DOHH2 (cell line): ENCODE measurements around the gene EXOC3L2.

ENCODE experiments used
- H3F3A ChIP-seq: fragments of 200-600 bp; sonication (generic), shearing (Covaris generic); 2 replicates; pipeline ENCODE4 v1.6.0; 2016; ENCODE audit warnings: antibody characterized with exemption, mild to moderate bottlenecking; ENCODE audit not compliant: control insufficient read depth, insufficient read depth
- H3K27ac ChIP-seq: fragments of 200-600 bp; sonication (generic); 2 replicates; pipeline ENCODE4 v1.5.1; 2014; ENCODE audit warnings: low read depth, mild to moderate bottlenecking, low read length, moderate library complexity
- H3K27me3 ChIP-seq: fragments of 200-600 bp; sonication (generic); 2 replicates; pipeline ENCODE4 v1.6.1; 2014; ENCODE audit warnings: mild to moderate bottlenecking, low read length, mixed read lengths; ENCODE audit not compliant: control insufficient read depth
- H3K36me3 ChIP-seq: fragments of 200-600 bp; sonication (generic); 2 replicates; pipeline ENCODE4 v1.6.1; 2014; ENCODE audit warnings: mild to moderate bottlenecking, low read length, moderate library complexity, mixed read lengths; ENCODE audit not compliant: control insufficient read depth
- H3K4me1 ChIP-seq: fragments of 200-600 bp; sonication (generic); 2 replicates; pipeline ENCODE4 v1.6.1; 2014; ENCODE audit warnings: mild to moderate bottlenecking, low read length, mixed read lengths; ENCODE audit not compliant: control insufficient read depth
- H3K4me2 ChIP-seq: fragments of 200-600 bp; sonication (generic); 2 replicates; pipeline ENCODE4 v1.6.0; 2014; ENCODE audit warnings: mild to moderate bottlenecking, low read length, moderate library complexity
- H3K4me3 ChIP-seq: fragments of 200-600 bp; sonication (generic); 2 replicates; pipeline ENCODE4 v1.5.1; 2014; ENCODE audit warnings: mild to moderate bottlenecking, low read length, mixed read lengths
- H3K79me2 ChIP-seq: fragments of 200-600 bp; sonication (generic); 2 replicates; pipeline ENCODE4 v1.6.1; 2014; ENCODE audit warnings: mild to moderate bottlenecking, low read length, mixed read lengths; ENCODE audit not compliant: control insufficient read depth
- H3K9me2 ChIP-seq: fragments of 200-600 bp; sonication (generic); replicated peaks from 2 replicates; pipeline ENCODE4 v1.6.1; 2014; ENCODE audit warnings: mild to moderate bottlenecking, low read length, mixed read lengths; ENCODE audit not compliant: control insufficient read depth
- H3K9me3 ChIP-seq: fragments of 200-600 bp; sonication (generic); 2 replicates; pipeline ENCODE4 v1.6.1; 2014; ENCODE audit warnings: antibody characterized with exemption, low read length, mixed read lengths; ENCODE audit not compliant: control insufficient read depth, insufficient read depth
- H4K20me1 ChIP-seq: fragments of 200-600 bp; sonication (generic); 2 replicates; pipeline ENCODE4 v1.6.0; 2014; ENCODE audit warnings: low read depth, mild to moderate bottlenecking, antibody characterized with exemption, low read length, moderate library complexity; ENCODE audit not compliant: control insufficient read depth, insufficient read depth
- EZH2phosphoT487 ChIP-seq: fragments of 200-600 bp; sonication (generic); IDR thresholded peaks from 2 replicates; pipeline ENCODE4 v1.6.1; 2017; ENCODE audit warnings: borderline replicate concordance, mild to moderate bottlenecking, antibody characterized with exemption, low read length, moderate library complexity, mixed read lengths
- TF ChIP-seq, protein P1 (sequence below): fragments of 200-600 bp; sonication (generic); IDR thresholded peaks from one replicate; pipeline ENCODE4 v1.5.1; 2014; ENCODE audit warnings: antibody characterized with exemption, mild to moderate bottlenecking, low read depth, low read length; ENCODE audit not compliant: poor library complexity, severe bottlenecking

EXOC3L2 gene

DNA sequence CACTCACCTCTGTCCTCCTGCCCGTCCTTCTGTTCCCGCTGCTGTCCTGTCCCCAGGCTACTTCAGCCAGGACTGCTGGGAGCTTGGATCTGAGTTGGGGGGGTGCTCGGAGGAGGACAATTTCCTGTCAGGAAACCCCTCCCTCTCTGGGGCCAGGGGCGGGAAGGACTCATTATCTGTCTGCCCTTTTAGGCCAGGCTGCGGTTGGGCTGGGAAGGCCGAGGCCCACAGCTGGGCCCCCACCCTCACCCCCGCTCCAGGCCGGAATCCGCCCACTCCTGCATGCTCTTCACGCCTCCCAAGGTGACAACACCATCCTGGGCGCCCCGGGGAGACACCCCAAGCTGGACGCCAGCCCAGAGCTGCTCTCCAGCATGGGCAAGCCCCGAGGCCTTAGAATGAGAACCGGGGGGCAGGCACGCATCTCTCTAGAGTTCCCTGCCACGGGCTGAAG is at the start of gene EXOC3L2:
TSS of gene EXOC3L2 (minus strand) at position 74 of the 454 bp plus-strand sequence. CDS start 6,362 bp downstream, outside the sequence.
- H3K9me2 ChIP-seq, result no peaks in the 10 kb centered on the region
- no peaks in the 10 kb centered on the region for H3K9me3 ChIP-seq
- no peaks in the 10 kb centered on the region for H3K36me3 ChIP-seq
- no peaks in the 10 kb centered on the region for H4K20me1 ChIP-seq
- no peak within 1 kb of the TSS for H3K27ac ChIP-seq
- H3K79me2 ChIP-seq, result no peaks in the 10 kb centered on the region
- 0 out of 2 replicates have a peak, but pooled peaks cover 3% of the 10 kb centered on the region for H3F3A ChIP-seq
- H3K4me3 ChIP-seq, result no peak within 1 kb of the TSS
- peaks cover 5% of the 10 kb centered on the region for H3K4me1 ChIP-seq
- TF ChIP-seq, protein P1, sequence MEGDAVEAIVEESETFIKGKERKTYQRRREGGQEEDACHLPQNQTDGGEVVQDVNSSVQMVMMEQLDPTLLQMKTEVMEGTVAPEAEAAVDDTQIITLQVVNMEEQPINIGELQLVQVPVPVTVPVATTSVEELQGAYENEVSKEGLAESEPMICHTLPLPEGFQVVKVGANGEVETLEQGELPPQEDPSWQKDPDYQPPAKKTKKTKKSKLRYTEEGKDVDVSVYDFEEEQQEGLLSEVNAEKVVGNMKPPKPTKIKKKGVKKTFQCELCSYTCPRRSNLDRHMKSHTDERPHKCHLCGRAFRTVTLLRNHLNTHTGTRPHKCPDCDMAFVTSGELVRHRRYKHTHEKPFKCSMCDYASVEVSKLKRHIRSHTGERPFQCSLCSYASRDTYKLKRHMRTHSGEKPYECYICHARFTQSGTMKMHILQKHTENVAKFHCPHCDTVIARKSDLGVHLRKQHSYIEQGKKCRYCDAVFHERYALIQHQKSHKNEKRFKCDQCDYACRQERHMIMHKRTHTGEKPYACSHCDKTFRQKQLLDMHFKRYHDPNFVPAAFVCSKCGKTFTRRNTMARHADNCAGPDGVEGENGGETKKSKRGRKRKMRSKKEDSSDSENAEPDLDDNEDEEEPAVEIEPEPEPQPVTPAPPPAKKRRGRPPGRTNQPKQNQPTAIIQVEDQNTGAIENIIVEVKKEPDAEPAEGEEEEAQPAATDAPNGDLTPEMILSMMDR, result no peak
- H3K27me3 ChIP-seq, result peaks cover 16% of the 10 kb centered on the region
- no peak within 1 kb of the TSS for H3K4me2 ChIP-seq

DNA sequence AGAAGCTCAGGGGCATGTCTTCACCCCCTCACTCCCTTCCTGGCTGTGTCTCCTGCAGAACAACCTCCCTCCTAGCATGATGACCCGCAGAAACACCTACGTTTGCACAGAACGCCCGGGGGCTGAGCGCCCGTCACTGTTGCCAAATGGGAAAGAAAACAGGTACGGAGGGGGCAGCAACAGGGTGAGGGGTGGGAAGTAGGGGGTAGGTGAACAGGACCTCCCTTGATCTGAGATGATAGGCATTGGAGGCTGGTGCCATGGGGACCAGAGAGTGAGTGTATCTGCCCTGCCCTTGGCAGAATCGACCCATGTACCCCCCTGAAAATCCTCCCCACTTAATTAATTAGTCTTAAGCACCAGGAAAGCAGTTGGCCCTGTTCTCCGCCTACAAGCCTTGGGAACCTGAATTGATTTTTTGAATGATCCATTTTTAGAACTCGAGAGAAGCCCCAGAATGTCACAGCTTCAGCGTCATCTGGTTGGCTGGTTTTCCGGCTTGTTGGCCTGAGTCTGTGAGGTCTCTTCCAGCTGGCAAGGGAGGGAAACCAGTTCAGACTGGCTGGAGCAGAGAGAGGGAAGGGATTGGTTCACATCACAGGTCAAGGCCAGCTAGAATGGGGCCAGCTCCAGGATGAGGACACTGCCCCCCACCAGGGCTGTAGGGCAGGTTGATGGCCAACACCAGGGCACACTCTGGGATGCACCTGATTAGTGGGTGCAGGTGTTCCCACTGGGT is 49.3 kb upstream of the EXOC3L2 start:
- Histone ChIP-seq H3K4me2 (no peak overlapping the region), H3K27ac (no peak overlapping the region), H3K79me2 (no peaks in the 10 kb centered on the region), H3K4me3 (no peak overlapping the region), H3K9me2 (no peaks in the 10 kb centered on the region), H3K9me3 (no peaks in the 10 kb centered on the region), H3K36me3 (no peaks in the 10 kb centered on the region), H4K20me1 (no peaks in the 10 kb centered on the region), H3K4me1 (no peaks in the 10 kb centered on the region), H3F3A (no peaks in the 10 kb centered on the region), H3K27me3 (no peaks in the 10 kb centered on the region)
- TF ChIP-seq, protein P1, result no peak
- TF ChIP-seq EZH2phosphoT487, result no peak

- no peaks in the 10 kb centered on the region for H3F3A ChIP-seq
- H3K27me3 ChIP-seq, result no peaks in the 10 kb centered on the region
- no peaks in the 10 kb centered on the region for H3K4me1 ChIP-seq
- H3K4me3 ChIP-seq, result no peak overlapping the region
- no peaks in the 10 kb centered on the region for H3K9me2 ChIP-seq
- no peaks in the 10 kb centered on the region for H3K9me3 ChIP-seq
- H3K36me3 ChIP-seq, result no peaks in the 10 kb centered on the region
- H3K27ac ChIP-seq, result no peak overlapping the region
- no peak overlapping the region for H3K4me2 ChIP-seq
- H3K79me2 ChIP-seq, result no peaks in the 10 kb centered on the region
- no peaks in the 10 kb centered on the region for H4K20me1 ChIP-seq
- TF ChIP-seq, protein P1, result no peak
- TF ChIP-seq EZH2phosphoT487, result no peak
Observed at GRCh38 chr19:45293682-45294081, 48.5 kb upstream of the EXOC3L2 start.
